ENCODE measurements around the gene MOK.

DNA sequence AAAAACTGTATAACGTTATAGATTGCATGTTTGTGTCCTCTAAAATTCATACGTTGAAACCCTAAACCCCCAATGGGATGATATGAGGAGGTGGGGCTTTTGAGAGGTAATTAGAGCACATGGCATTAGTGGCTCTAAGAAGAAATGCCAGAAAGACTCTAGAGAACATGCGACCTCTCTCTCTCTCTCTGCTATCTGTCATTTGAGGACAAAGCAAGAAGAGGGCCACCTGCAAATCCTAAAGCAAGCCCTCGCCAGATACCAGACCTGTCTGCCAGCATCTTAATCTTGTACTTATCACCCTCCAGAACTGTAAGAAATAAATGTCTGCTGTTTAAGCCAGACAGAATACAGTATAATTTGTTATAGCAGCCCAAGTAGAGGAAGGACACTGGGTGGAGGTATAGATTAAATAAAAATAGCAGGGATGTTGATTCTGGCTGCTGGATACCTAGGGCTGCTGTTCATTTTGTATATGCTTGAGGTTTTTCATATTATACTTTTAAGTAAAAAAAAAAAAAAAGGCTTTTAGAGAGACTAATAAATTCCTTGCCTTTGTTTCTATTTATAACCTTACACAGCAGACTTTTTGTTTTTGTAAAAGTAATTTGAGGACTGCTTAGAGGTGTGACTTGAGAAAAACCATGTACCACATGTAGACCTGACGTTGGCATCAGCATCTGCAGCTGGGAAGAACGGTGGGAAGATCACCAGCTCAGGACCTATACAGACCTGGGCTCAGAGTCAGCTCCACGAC lies 26.9 kb downstream of the MOK start:
- no peak for TF ChIP-seq TAF1 (IDR thresholded peaks at IDR 0.05; ENCODE audit: low read depth, low read length)
- TF ChIP-seq POLR2A (IDR thresholded peaks at IDR 0.05; ENCODE audit: low read depth, low read length): no peak
- TF ChIP-seq POLR2AphosphoS5 (IDR thresholded peaks at IDR 0.05; ENCODE audit: low read depth, low read length): no peak
- no peak for TF ChIP-seq SPI1 (IDR thresholded peaks at IDR 0.05; ENCODE audit: low read depth, low read length)
- no peak for TF ChIP-seq POU2F2 (IDR thresholded peaks at IDR 0.05; ENCODE audit: low read depth, low read length)
- no peak for TF ChIP-seq PAX5 (IDR thresholded peaks at IDR 0.05; ENCODE audit: insufficient read depth, low read length, severe bottlenecking)

Data from GM12891 (cell line).